Fibroblast of the aortic adventitia (primary cell): ENCODE data around the gene NLRP4. TPM values are rescaled to one million over a fixed set of nuclear protein-coding genes. Genes with fewer than 3 reads are reported as not detected.

Experiments
- DNase-seq: peaks from one replicate; pipeline ENCODE4 v3.0.0-alpha.2; 2010; ENCODE audit warnings: low read depth
- H3K4me3 ChIP-seq: 2 replicates; pipeline ENCODE4 v1.5.1; 2011; ENCODE audit warnings: low read depth, mild to moderate bottlenecking, control low read depth, low read length, moderate library complexity
- total RNA-seq: library from RNA; depleted of rRNA; stranded (reverse); fragments of >200 nt; gene quantifications from 2 replicates; pipeline ENCODE4 v1.2.3, GENCODE V29; 2012; ENCODE audit warnings: low replicate concordance
- TF ChIP-seq, protein P1 (sequence below): IDR thresholded peaks from 2 replicates; pipeline ENCODE4 v1.5.1; 2011; ENCODE audit warnings: mild to moderate bottlenecking, low read length, control low read depth, inconsistent platforms; ENCODE audit not compliant: insufficient read depth

NLRP4 gene
- total RNA-seq, 1 donor: not detected

DNA sequence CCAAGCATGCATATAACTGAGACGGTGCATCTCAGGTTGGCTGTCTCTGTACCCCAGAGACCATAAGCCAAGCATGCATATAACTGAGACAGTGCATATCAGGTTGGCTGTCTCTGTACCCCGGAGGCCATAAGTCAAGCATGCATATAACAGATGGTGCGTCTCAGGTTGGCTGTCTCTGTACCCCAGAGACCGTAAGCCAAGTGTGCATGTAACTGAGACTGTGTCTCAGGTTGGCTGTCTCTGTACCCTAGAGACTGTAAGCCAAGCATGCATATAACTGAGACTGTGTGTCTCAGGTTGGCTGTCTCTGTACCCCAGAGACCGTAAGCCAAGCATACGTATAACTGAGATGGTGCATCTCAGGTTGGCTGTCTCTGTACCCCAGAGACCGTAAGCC is 30.8 kb downstream of the NLRP4 start:
- DNase-seq: no peak
- TF ChIP-seq, protein P1, sequence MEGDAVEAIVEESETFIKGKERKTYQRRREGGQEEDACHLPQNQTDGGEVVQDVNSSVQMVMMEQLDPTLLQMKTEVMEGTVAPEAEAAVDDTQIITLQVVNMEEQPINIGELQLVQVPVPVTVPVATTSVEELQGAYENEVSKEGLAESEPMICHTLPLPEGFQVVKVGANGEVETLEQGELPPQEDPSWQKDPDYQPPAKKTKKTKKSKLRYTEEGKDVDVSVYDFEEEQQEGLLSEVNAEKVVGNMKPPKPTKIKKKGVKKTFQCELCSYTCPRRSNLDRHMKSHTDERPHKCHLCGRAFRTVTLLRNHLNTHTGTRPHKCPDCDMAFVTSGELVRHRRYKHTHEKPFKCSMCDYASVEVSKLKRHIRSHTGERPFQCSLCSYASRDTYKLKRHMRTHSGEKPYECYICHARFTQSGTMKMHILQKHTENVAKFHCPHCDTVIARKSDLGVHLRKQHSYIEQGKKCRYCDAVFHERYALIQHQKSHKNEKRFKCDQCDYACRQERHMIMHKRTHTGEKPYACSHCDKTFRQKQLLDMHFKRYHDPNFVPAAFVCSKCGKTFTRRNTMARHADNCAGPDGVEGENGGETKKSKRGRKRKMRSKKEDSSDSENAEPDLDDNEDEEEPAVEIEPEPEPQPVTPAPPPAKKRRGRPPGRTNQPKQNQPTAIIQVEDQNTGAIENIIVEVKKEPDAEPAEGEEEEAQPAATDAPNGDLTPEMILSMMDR: no peak
- H3K4me3 ChIP-seq: no peak overlapping the region

DNA sequence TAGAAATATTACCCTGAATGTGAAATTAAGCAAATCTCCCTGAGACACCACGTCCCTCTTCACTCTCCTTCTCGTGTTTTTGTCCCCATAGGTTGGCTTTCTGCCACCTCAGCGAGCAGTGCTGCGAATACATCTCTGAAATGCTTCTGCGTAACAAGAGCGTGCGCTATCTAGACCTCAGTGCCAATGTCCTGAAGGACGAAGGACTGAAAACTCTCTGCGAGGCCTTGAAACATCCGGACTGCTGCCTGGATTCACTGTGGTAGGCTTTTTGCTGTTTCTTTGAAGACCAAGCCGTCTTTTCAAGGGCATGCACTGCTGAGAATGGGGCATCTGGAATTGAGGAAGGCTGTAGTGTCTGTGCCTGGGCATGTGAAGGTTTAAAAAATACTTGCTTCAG is 34.4 kb downstream of the NLRP4 start:
- TF ChIP-seq, protein P1: no peak
- DNase-seq: no peak
- no peak overlapping the region for H3K4me3 ChIP-seq

DNA sequence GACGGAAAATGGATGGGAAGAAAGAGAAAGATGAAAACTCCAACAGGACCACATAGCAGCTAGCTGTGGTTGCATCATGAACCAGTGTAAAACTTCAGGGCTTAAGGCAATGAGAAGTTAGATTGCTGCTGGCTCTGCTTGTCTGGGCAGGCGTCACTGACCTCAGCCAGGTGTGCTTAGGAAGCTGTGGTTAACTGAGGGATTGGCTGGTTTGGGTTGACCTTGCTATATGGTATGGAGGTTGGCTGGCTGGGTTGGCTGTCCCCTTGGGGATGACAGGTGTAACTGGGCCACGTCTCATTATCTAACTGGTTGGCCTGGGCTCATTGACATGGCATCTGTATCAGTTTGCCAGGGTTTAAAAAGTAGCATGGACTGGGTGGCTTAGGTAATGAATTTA is 40.9 kb downstream of the NLRP4 start:
- TF ChIP-seq, protein P1: no peak
- H3K4me3 ChIP-seq: no peak overlapping the region
- no peak for DNase-seq

DNA sequence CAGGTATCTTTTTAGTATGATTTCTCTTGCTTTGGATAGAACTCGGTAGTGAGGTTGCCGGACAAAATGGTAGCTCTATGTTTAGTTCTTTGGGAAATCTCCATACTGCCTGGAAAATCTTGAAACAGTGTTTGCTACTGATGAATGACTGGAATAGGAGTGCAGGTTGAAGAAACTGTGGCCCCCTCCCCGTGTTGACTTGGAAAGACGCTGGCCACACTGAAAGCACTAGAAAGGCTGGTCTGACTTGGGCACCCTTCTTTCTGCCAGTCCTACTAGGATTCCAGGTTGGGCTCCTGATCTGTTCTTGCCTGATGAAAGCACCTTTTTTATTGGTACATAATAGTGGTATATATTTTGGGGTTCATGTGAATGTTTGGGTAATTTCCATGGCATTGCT is 46.3 kb downstream of the NLRP4 start:
- TF ChIP-seq, protein P1: no peak
- DNase-seq: no peak
- no peak overlapping the region for H3K4me3 ChIP-seq

DNA sequence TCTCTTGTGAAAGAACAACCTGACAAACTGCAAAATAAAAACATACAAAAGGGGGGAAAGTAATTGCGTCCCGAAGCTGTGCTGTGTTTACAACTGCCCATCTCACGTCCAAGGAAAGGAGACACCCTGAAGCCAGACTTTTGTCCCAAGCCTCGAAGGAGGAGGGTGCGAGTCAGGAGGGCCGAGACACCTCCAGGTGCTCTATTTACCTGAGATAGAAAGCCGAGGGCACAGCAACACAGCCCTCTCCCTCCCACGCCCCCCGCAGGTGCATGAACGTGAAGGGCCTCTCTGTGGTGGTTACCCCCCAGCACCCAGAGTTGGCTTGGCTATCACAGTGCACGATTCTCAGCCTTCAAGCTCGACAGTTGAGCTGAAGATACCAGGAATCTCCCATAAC is 62.6 kb downstream of the NLRP4 start:
- no peak overlapping the region for H3K4me3 ChIP-seq
- TF ChIP-seq, protein P1: no peak
- no peak for DNase-seq

DNA sequence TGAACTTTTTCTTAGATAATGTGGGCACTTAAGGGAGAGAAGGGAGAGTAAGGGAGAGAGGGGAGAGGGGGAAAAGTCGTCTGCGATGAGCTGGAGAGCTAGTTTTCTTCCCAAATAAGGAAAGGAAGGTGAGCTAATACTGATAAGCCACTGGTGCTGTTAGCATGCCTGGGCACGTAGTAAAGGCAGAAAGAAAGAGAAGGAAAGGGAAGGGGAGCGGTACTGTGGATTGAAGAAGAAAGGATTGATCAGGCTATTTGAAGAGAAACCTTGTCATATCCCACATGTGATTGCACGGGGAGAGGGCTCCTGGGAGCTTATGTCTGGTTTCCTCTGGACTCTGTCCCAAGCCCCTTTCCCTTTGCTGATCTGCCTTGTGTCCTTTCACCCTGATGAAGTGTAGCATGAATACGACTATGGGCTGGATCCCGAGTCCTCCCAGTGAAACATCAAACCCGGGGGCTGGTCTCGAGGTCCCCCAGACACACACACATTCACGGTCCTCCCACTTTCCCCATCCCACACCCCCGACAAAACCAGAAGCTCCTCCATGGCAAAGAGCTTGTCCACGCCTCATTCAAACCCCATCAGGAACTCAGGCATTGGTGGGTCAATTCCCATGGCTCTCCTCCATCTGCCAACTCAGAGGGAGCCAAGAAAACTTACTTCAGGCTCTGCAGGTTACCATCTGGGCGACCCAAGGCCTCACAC is 65.2 kb downstream of the NLRP4 start:
- TF ChIP-seq, protein P1: no peak
- no peak for DNase-seq
- no peak overlapping the region for H3K4me3 ChIP-seq
